Measurements from ENCODE around the gene FAM200C. TPM values are rescaled to one million over a fixed set of nuclear protein-coding genes. Genes with fewer than 3 reads are reported as not detected.

FAM200C gene
- total and polyA plus RNA-seq, 7 donors = 0.54 to 8.5 (median 1.4) TPM

- no peak overlapping the region for H3K27ac ChIP-seq
Measured at GRCh38 chr5:160347448-160347847, 52.4 kb downstream of the FAM200C start.

More at GRCh38 chr5:160347448-160347847, 52.4 kb downstream of the FAM200C start:
- DNase-seq (peak in 1 of 2 donors; percentile 65), ATAC-seq (no peak)
- intact Hi-C loops (cut with DNase I) = loop anchor here (5.0 kb wide), 2 partner anchors 265 to 325 kb away; no protein-coding TSS in a partner anchor
- WGBS, 3 donors = 49 to 56% (median 55%) methylated on average over 6 of the region's 6 CpGs
- H3K9me3 ChIP-seq = no peaks in the 10 kb centered on the region
- TF ChIP-seq CTCF (IDR thresholded peaks at IDR 0.05) = no peak
- no peaks in the 10 kb centered on the region for H3K36me3 ChIP-seq (ENCODE audit: insufficient read depth in 1 of 2, low read depth in 1 of 2)
- H3K4me1 ChIP-seq = no peaks in the 10 kb centered on the region
- H3K4me3 ChIP-seq = no peak overlapping the region
- H3K27me3 ChIP-seq (ENCODE audit: insufficient read depth in 3 of 3, low read length in 2 of 3) = no peaks in the 10 kb centered on the region

Other genes starting within 250 kb of the FAM200C start
- gene FABP6, start 170.5 kb downstream of the FAM200C start, total RNA-seq = under 1 TPM in 1 of 4 donors, not detected in 3; 0.64 TPM
- gene FABP6, start 170.5 kb downstream of the FAM200C start, polyA plus RNA-seq = under 1 TPM in 1 of 3 donors, not detected in 2; 0.05 TPM
- 1 to 10 TPM in 1 of 4 donors, under 1 TPM in 3; 0.20 to 1.3 (median 0.63) TPM for gene CCNJL, start 87.5 kb downstream of the FAM200C start, total RNA-seq
- under 1 TPM in 2 of 3 donors, not detected in 1; 0.04 to 0.09 TPM for gene CCNJL, start 87.5 kb downstream of the FAM200C start, polyA plus RNA-seq
- 1 to 10 TPM in 1 of 4 donors, under 1 TPM in 3; 0.08 to 1.8 (median 0.24) TPM for gene C1QTNF2, start 29.4 kb downstream of the FAM200C start, total RNA-seq
- under 1 TPM; 0.35 to 0.40 (median 0.35) TPM for gene C1QTNF2, start 29.4 kb downstream of the FAM200C start, polyA plus RNA-seq
- 10 to 100 TPM; 40.1 to 71.4 (median 60.3) TPM for gene SLU7, start 19.0 kb upstream of the FAM200C start, total RNA-seq
- gene SLU7, start 19.0 kb upstream of the FAM200C start, polyA plus RNA-seq = 10 to 100 TPM; 18.3 to 76.0 (median 30.2) TPM
- gene PTTG1, start 21.8 kb upstream of the FAM200C start, total RNA-seq = 1 to 10 TPM; 1.9 to 3.0 (median 2.4) TPM
- gene PTTG1, start 21.8 kb upstream of the FAM200C start, polyA plus RNA-seq = 10 to 100 TPM in 2 of 3 donors, 1 to 10 TPM in 1; 9.9 to 26.7 (median 10.7) TPM

All from psoas muscle (tissue), 8 donors.